ENCODE data around the gene IFI44. TPM values are rescaled to one million over a fixed set of nuclear protein-coding genes. Genes with fewer than 3 reads are reported as not detected.

Gene IFI44
- polyA plus RNA-seq, 3 donors = 23.0 to 48.1 (median 35.5) TPM

- WGBS (ENCODE audit: insufficient coverage) = no CpG with 5 or more reads among the region's 3 CpGs
- H3K27me3 ChIP-seq (ENCODE audit: control insufficient read depth in 2 of 2, insufficient read depth in 2 of 2, low read length in 2 of 2) = no peaks in the 10 kb centered on the region
- H3K9me3 ChIP-seq (replicated peaks in 1 of 2; ENCODE audit: control insufficient read depth in 1 of 2, insufficient read depth in 1 of 2, low read length in 2 of 2) = no peaks in the 10 kb centered on the region
- H3K4me1 Mint-ChIP-seq = peaks cover 6% of the 10 kb centered on the region
- DNase-seq = no peak
- no peak overlapping the region for H3K9ac ChIP-seq (ENCODE audit: insufficient read depth, low read length, poor library complexity, severe bottlenecking)
- no peaks in the 10 kb centered on the region for H4K20me1 ChIP-seq (ENCODE audit: insufficient read depth, low read length)
- H3K27me3 Mint-ChIP-seq (ENCODE audit: low read depth in 3 of 3) = peaks cover 0 to 2% (median 1%) of the 10 kb centered on the region in 3 donors
- intact Hi-C loops (cut with micrococcal nuclease) = loop anchor here (10.0 kb wide), 1 partner anchor 543 kb away; no protein-coding TSS in a partner anchor
- no peaks in the 10 kb centered on the region for H3K36me3 ChIP-seq (replicated peaks in 1 of 2; ENCODE audit: control insufficient read depth in 1 of 2, insufficient read depth in 2 of 2, low read length in 2 of 2)
- no peak overlapping the region for H3K27ac Mint-ChIP-seq
- H3K4me3 ChIP-seq (replicated peaks in 1 of 3; ENCODE audit: low read depth in 2 of 3, low read length in 3 of 3) = no peak overlapping the region
- TF ChIP-seq CTCF (IDR thresholded peaks at IDR 0.05) = no peak
- peak overlapping the region; percentile 8 for H2AFZ ChIP-seq (ENCODE audit: insufficient read depth, low read depth, low read length, poor library complexity, severe bottlenecking)
- H3K79me2 ChIP-seq (ENCODE audit: insufficient read depth, low read length) = no peaks in the 10 kb centered on the region
- H3K9me3 Mint-ChIP-seq = peaks cover 0 to 4% (median 0%) of the 10 kb centered on the region in 7 donors
- peak overlapping the region in 1 of 2 donors; percentile 56 for H3K4me3 Mint-ChIP-seq
- no peak overlapping the region for H3K4me2 ChIP-seq (replicated peaks; ENCODE audit: extremely low read depth, low read length, poor library complexity, severe bottlenecking)
- no peak overlapping the region for H3K27ac ChIP-seq (ENCODE audit: low read depth in 1 of 2, low read length in 2 of 2)
- H3K4me1 ChIP-seq (ENCODE audit: control insufficient read depth in 1 of 2, insufficient read depth in 2 of 2, low read length in 2 of 2) = no peaks in the 10 kb centered on the region
- H3K36me3 Mint-ChIP-seq = no peaks in the 10 kb centered on the region
These were observed 28.2 kb downstream of the IFI44 start for GRCh38 chr1:78677788-78678187.

GRCh38 chr1:78678324-78678723 lies 28.7 kb downstream of the IFI44 start:
- H3K9me3 Mint-ChIP-seq = peaks cover 0 to 4% (median 0%) of the 10 kb centered on the region in 7 donors
- DNase-seq = no peak
- Histone ChIP-seq H3K9me3 (replicated peaks in 1 of 2; ENCODE audit: control insufficient read depth in 1 of 2, insufficient read depth in 1 of 2, low read length in 2 of 2) (no peaks in the 10 kb centered on the region), H3K4me2 (replicated peaks; ENCODE audit: extremely low read depth, low read length, poor library complexity, severe bottlenecking) (no peak overlapping the region), H3K27me3 (ENCODE audit: control insufficient read depth in 2 of 2, insufficient read depth in 2 of 2, low read length in 2 of 2) (no peaks in the 10 kb centered on the region), H3K9ac (ENCODE audit: insufficient read depth, low read length, poor library complexity, severe bottlenecking) (no peak overlapping the region), H2AFZ (ENCODE audit: insufficient read depth, low read depth, low read length, poor library complexity, severe bottlenecking) (peak overlapping the region; percentile 8), H3K27ac (ENCODE audit: low read depth in 1 of 2, low read length in 2 of 2) (no peak overlapping the region), H3K36me3 (replicated peaks in 1 of 2; ENCODE audit: control insufficient read depth in 1 of 2, insufficient read depth in 2 of 2, low read length in 2 of 2) (no peaks in the 10 kb centered on the region), H3K79me2 (ENCODE audit: insufficient read depth, low read length) (no peaks in the 10 kb centered on the region), H4K20me1 (ENCODE audit: insufficient read depth, low read length) (no peaks in the 10 kb centered on the region), H3K4me1 (ENCODE audit: control insufficient read depth in 1 of 2, insufficient read depth in 2 of 2, low read length in 2 of 2) (no peaks in the 10 kb centered on the region), H3K4me3 (replicated peaks in 1 of 3; ENCODE audit: low read depth in 2 of 3, low read length in 3 of 3) (no peak overlapping the region)
- H3K36me3 Mint-ChIP-seq = no peaks in the 10 kb centered on the region
- H3K4me1 Mint-ChIP-seq = peaks cover 6% of the 10 kb centered on the region
- intact Hi-C loops (cut with micrococcal nuclease) = loop anchor here (10.0 kb wide), 1 partner anchor 544 kb away; no protein-coding TSS in a partner anchor
- H3K4me3 Mint-ChIP-seq = peak overlapping the region in 1 of 2 donors; percentile 56
- no peak overlapping the region for H3K27ac Mint-ChIP-seq
- H3K27me3 Mint-ChIP-seq (ENCODE audit: low read depth in 3 of 3) = peaks cover 0 to 2% (median 1%) of the 10 kb centered on the region in 3 donors
- TF ChIP-seq CTCF (IDR thresholded peaks at IDR 0.05) = no peak
